Effector memory CD4-positive, alpha-beta T cell (primary cell): ENCODE data around the gene GEMIN5.

Experiments used
- DNase-seq, 3 donors: peaks; one replicate each; pipeline ENCODE4 v3.0.0-alpha.2; 2020
- H3K27ac ChIP-seq: 2 replicates; pipeline ENCODE4 v1.7.0; 2013; ENCODE audit warnings: mild to moderate bottlenecking, low read length, moderate library complexity; ENCODE audit not compliant: insufficient read depth, poor library complexity, severe bottlenecking
- H3K27me3 ChIP-seq: replicated peaks from 2 replicates; pipeline ENCODE4 v1.7.0; 2013; ENCODE audit warnings: mild to moderate bottlenecking, low read length; ENCODE audit not compliant: insufficient read depth, control insufficient read depth, poor library complexity, severe bottlenecking
- H3K36me3 ChIP-seq: 2 replicates; pipeline ENCODE4 v1.7.0; 2013; ENCODE audit warnings: mild to moderate bottlenecking, low read length, moderate library complexity; ENCODE audit not compliant: control insufficient read depth, insufficient read depth
- H3K4me1 ChIP-seq: 2 replicates; pipeline ENCODE4 v1.7.0; 2013; ENCODE audit warnings: low read length, mild to moderate bottlenecking; ENCODE audit not compliant: control insufficient read depth, insufficient read depth, poor library complexity, severe bottlenecking
- H3K4me3 ChIP-seq: 2 replicates; pipeline ENCODE4 v1.7.0; 2013; ENCODE audit warnings: low read length, low read depth, mild to moderate bottlenecking; ENCODE audit not compliant: insufficient read depth, poor library complexity, severe bottlenecking
- H3K9me3 ChIP-seq: 2 replicates; pipeline ENCODE4 v1.7.0; 2013; ENCODE audit warnings: mild to moderate bottlenecking, low read length, moderate library complexity; ENCODE audit not compliant: control insufficient read depth

The GEMIN5 gene

GRCh38 chr5:154871734-154872133 is 66.3 kb downstream of the GEMIN5 start:
- peak overlapping the region; percentile 7 for H3K27ac ChIP-seq
- peaks cover 56% of the 10 kb centered on the region for H3K36me3 ChIP-seq
- no peaks in the 10 kb centered on the region for H3K27me3 ChIP-seq
- H3K4me1 ChIP-seq, result no peaks in the 10 kb centered on the region
- no peak for DNase-seq
- no peak overlapping the region for H3K4me3 ChIP-seq
- H3K9me3 ChIP-seq, result no peaks in the 10 kb centered on the region

- H3K27me3 ChIP-seq, result no peaks in the 10 kb centered on the region
- H3K36me3 ChIP-seq, result peaks cover 53% of the 10 kb centered on the region
- H3K9me3 ChIP-seq, result no peaks in the 10 kb centered on the region
- H3K4me3 ChIP-seq, result no peak overlapping the region
- no peak overlapping the region for H3K27ac ChIP-seq
- DNase-seq, result no peak
- H3K4me1 ChIP-seq, result no peaks in the 10 kb centered on the region
Measured at GRCh38 chr5:154868702-154869101, 69.3 kb downstream of the GEMIN5 start.

GRCh38 chr5:154866841-154867240 is 71.2 kb downstream of the GEMIN5 start:
- H3K4me1 ChIP-seq, result no peaks in the 10 kb centered on the region
- peaks cover 50% of the 10 kb centered on the region for H3K36me3 ChIP-seq
- no peaks in the 10 kb centered on the region for H3K9me3 ChIP-seq
- no peaks in the 10 kb centered on the region for H3K27me3 ChIP-seq
- H3K27ac ChIP-seq, result no peak overlapping the region
- H3K4me3 ChIP-seq, result no peak overlapping the region
- DNase-seq, result no peak

- Histone ChIP-seq H3K9me3 (no peaks in the 10 kb centered on the region), H3K27ac (no peak overlapping the region), H3K27me3 (no peaks in the 10 kb centered on the region), H3K36me3 (peaks cover 43% of the 10 kb centered on the region), H3K4me3 (no peak overlapping the region), H3K4me1 (peaks cover 9% of the 10 kb centered on the region)
- no peak for DNase-seq
Measured at GRCh38 chr5:154865466-154866184, 72.4 kb downstream of the GEMIN5 start.

GRCh38 chr5:154863291-154864080 is 74.5 kb downstream of the GEMIN5 start:
- Histone ChIP-seq H3K4me1 (peaks cover 17% of the 10 kb centered on the region), H3K27me3 (no peaks in the 10 kb centered on the region), H3K9me3 (no peaks in the 10 kb centered on the region), H3K27ac (no peak overlapping the region), H3K36me3 (peaks cover 36% of the 10 kb centered on the region), H3K4me3 (no peak overlapping the region)
- no peak for DNase-seq

- Histone ChIP-seq H3K4me1 (peaks cover 17% of the 10 kb centered on the region), H3K9me3 (no peaks in the 10 kb centered on the region), H3K4me3 (no peak overlapping the region), H3K36me3 (peaks cover 35% of the 10 kb centered on the region), H3K27me3 (no peaks in the 10 kb centered on the region), H3K27ac (no peak overlapping the region)
- DNase-seq, result no peak
Measured at GRCh38 chr5:154862766-154863165, 75.2 kb downstream of the GEMIN5 start.

GRCh38 chr5:154861946-154862345 is 76.1 kb downstream of the GEMIN5 start:
- DNase-seq, result no peak
- no peaks in the 10 kb centered on the region for H3K9me3 ChIP-seq
- H3K4me3 ChIP-seq, result no peak overlapping the region
- no peak overlapping the region for H3K27ac ChIP-seq
- peaks cover 35% of the 10 kb centered on the region for H3K36me3 ChIP-seq
- H3K4me1 ChIP-seq, result peaks cover 20% of the 10 kb centered on the region
- H3K27me3 ChIP-seq, result no peaks in the 10 kb centered on the region

- Histone ChIP-seq H3K4me1 (peaks cover 22% of the 10 kb centered on the region), H3K27ac (peak overlapping the region; percentile 98), H3K4me3 (peak overlapping the region; percentile 84), H3K9me3 (no peaks in the 10 kb centered on the region), H3K27me3 (no peaks in the 10 kb centered on the region), H3K36me3 (peaks cover 28% of the 10 kb centered on the region)
- no peak for DNase-seq
Measured at GRCh38 chr5:154860765-154861164, 77.2 kb downstream of the GEMIN5 start.

- Histone ChIP-seq H3K27ac (peak overlapping the region; percentile 98), H3K4me3 (peak overlapping the region; percentile 84), H3K36me3 (peaks cover 21% of the 10 kb centered on the region), H3K27me3 (no peaks in the 10 kb centered on the region), H3K4me1 (peaks cover 22% of the 10 kb centered on the region), H3K9me3 (no peaks in the 10 kb centered on the region)
- DNase-seq, result no peak
Measured at GRCh38 chr5:154860123-154860522, 77.9 kb downstream of the GEMIN5 start.
